ENCODE results near the gene GPC6.

The GPC6 gene

GRCh38 chr13:94178625-94179244 lies 952.1 kb downstream of the GPC6 start:
- H3K4me3 ChIP-seq (ENCODE audit: low read depth, low read length), result no peak overlapping the region
- no peak for DNase-seq (ENCODE audit: low read depth)
- no peak for TF ChIP-seq MYC (IDR thresholded peaks at IDR 0.05; ENCODE audit: low read depth, low read length)
- no peak for TF ChIP-seq MAX (IDR thresholded peaks at IDR 0.05; ENCODE audit: low read depth, low read length)
- TF ChIP-seq POLR2A (IDR thresholded peaks at IDR 0.05; ENCODE audit: extremely low read depth, insufficient read length), result no peak
- TF ChIP-seq, protein P1, sequence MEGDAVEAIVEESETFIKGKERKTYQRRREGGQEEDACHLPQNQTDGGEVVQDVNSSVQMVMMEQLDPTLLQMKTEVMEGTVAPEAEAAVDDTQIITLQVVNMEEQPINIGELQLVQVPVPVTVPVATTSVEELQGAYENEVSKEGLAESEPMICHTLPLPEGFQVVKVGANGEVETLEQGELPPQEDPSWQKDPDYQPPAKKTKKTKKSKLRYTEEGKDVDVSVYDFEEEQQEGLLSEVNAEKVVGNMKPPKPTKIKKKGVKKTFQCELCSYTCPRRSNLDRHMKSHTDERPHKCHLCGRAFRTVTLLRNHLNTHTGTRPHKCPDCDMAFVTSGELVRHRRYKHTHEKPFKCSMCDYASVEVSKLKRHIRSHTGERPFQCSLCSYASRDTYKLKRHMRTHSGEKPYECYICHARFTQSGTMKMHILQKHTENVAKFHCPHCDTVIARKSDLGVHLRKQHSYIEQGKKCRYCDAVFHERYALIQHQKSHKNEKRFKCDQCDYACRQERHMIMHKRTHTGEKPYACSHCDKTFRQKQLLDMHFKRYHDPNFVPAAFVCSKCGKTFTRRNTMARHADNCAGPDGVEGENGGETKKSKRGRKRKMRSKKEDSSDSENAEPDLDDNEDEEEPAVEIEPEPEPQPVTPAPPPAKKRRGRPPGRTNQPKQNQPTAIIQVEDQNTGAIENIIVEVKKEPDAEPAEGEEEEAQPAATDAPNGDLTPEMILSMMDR (IDR thresholded peaks at IDR 0.05; ENCODE audit: low read depth, low read length), result no peak

DNA sequence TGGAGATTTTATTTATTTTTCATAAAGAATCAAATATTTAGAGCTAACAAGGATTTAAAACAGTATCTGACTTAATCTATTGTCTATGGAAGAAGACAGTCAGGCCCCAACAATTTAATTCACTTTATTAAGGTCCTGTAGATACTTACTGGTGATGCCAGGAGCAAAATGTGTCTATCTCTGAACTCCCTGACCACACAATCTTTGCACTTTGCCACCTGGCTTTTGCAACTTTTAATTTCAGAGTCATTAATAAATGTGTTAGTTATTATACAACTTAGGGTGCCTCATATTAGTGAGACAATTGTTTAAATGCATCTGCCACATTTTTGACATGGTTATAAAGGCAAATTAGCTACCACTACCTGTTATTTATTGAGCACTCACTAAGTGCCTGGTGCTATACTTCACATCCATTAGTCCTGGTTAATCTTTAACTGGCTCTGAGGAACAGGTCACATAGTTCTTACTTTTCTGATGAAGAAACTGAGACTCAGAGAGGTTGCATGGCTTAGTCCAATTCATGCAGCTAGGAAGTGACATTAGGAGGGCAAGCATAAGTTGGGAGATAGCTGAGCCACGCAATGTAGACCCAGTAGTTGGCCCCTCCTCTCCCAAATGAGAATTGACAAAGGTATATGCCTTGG lies 955.0 kb downstream of the GPC6 start:
- DNase-seq (ENCODE audit: low read depth), result no peak
- H3K4me3 ChIP-seq (ENCODE audit: low read depth, low read length), result no peak overlapping the region
- TF ChIP-seq MAX (IDR thresholded peaks at IDR 0.05; ENCODE audit: low read depth, low read length), result no peak
- TF ChIP-seq, protein P1 (IDR thresholded peaks at IDR 0.05; ENCODE audit: low read depth, low read length), result no peak
- TF ChIP-seq POLR2A (IDR thresholded peaks at IDR 0.05; ENCODE audit: extremely low read depth, insufficient read length), result no peak
- TF ChIP-seq MYC (IDR thresholded peaks at IDR 0.05; ENCODE audit: low read depth, low read length), result no peak

- DNase-seq (ENCODE audit: low read depth), result peak; percentile 49
- TF ChIP-seq MYC (IDR thresholded peaks at IDR 0.05; ENCODE audit: low read depth, low read length), result no peak
- TF ChIP-seq, protein P1 (IDR thresholded peaks at IDR 0.05; ENCODE audit: low read depth, low read length), result no peak
- H3K4me3 ChIP-seq (ENCODE audit: low read depth, low read length), result no peak overlapping the region
Observed at GRCh38 chr13:94182185-94182761, 955.7 kb downstream of the GPC6 start.

- DNase-seq (ENCODE audit: low read depth), result no peak
- TF ChIP-seq POLR2A (IDR thresholded peaks at IDR 0.05; ENCODE audit: extremely low read depth, insufficient read length) (no peak), MYC (IDR thresholded peaks at IDR 0.05; ENCODE audit: low read depth, low read length) (no peak)
- H3K4me3 ChIP-seq (ENCODE audit: low read depth, low read length), result no peak overlapping the region
Observed at GRCh38 chr13:94186470-94186869, 959.9 kb downstream of the GPC6 start.

- no peak for DNase-seq (ENCODE audit: low read depth)
- no peak overlapping the region for H3K4me3 ChIP-seq (ENCODE audit: low read depth, low read length)
Observed at GRCh38 chr13:94188201-94188854, 961.7 kb downstream of the GPC6 start.

More at GRCh38 chr13:94188201-94188854, 961.7 kb downstream of the GPC6 start:
- TF ChIP-seq MAX (IDR thresholded peaks at IDR 0.05; ENCODE audit: low read depth, low read length) (no peak), POLR2A (IDR thresholded peaks at IDR 0.05; ENCODE audit: extremely low read depth, insufficient read length) (no peak), MYC (IDR thresholded peaks at IDR 0.05; ENCODE audit: low read depth, low read length) (no peak)
- TF ChIP-seq, protein P1 (IDR thresholded peaks at IDR 0.05; ENCODE audit: low read depth, low read length), result no peak

Data from NB4 (cell line).